H54 (cell line): ENCODE data around the gene PIGL.
"Not testable (repeated sequence)": the region's sequence is repeated elsewhere in the genome, so short reads cannot be mapped to it uniquely, and the experiment has no call there.

Experiments
- DNase-seq: peaks from one replicate; pipeline ENCODE4 v3.0.0; 2011; ENCODE audit warnings: low spot score, mixed read lengths; ENCODE audit not compliant: insufficient read length
- FAIRE-seq: peaks from 3 replicates; lab custom pipeline; 2011; peaks lifted over from hg19 to GRCh38; lab: Jason Lieb, UNC
- POLR2A ChIP-seq: IDR thresholded peaks from 2 replicates; pipeline ENCODE4 v1.6.1; 2011; ENCODE audit warnings: low read depth, mild to moderate bottlenecking, low read length

The PIGL gene

DNA sequence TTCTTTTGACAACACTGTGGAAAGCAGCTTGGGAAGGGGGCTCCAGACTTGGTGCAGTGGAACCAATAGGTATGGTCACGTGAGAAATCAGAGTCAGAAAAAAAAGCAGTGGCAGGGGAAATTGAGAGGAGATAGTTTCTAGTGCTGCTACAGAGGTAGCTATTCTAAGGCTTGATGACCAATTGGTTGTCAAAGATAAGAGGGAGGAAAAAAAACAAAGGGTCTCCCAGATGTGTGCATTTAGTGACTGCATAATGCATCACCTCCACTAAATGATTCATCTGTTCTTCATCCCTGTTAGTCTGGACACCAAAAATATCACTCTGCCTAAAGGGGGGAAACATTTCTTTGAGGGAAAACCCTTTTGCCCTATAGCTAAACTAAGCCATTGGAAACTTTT, 56.5 kb downstream of the PIGL start:
- DNase-seq = no peak
- TF ChIP-seq POLR2A = no peak
- FAIRE-seq = no peak

DNA sequence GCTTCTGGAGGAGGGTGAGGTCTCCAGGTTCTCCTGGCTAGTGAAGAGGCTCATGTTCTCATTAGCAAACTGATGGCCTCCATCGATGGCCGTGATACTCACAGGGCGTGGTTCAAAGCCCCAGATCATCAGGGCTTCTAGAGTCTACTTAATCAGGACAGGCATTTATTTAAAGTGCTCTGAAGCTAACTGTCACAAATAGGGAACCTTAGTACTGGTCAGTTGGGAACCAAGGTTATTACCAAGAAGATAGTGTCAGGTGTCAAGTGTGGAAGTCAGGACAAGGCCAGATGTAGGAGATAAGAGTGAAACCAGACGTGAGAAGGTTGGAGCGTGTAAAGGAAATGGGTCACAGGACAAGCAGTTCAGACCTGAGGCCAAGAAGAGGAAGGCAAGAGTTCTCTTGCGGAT, 56.9 kb downstream of the PIGL start:
- TF ChIP-seq POLR2A = no peak
- FAIRE-seq (no peak), DNase-seq (no peak)

- no peak for TF ChIP-seq POLR2A
- DNase-seq = no peak
- no peak for FAIRE-seq
Measured at GRCh38 chr17:16275024-16275423, 58.0 kb downstream of the PIGL start.

DNA sequence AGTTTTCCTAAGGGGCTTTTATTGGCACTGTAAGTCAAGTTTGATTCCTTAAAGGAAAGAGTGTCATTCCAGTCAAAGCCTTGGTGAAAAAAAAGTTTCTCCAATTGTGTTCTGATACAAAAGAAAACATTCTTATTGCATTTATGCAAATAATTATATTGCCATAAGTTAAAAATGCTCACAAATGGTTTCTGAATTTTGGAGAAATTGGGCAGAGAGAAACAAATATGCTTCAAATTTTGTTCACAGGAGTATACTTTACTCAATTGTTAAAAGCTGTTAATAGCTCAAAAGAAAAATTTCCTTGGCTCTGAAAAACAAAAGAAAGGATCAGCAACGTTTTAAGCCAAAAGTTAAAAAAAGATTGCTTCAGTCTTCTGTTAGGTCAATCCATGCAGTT, 60.2 kb downstream of the PIGL start:
- FAIRE-seq = no peak
- TF ChIP-seq POLR2A = no peak
- DNase-seq = no peak

DNA sequence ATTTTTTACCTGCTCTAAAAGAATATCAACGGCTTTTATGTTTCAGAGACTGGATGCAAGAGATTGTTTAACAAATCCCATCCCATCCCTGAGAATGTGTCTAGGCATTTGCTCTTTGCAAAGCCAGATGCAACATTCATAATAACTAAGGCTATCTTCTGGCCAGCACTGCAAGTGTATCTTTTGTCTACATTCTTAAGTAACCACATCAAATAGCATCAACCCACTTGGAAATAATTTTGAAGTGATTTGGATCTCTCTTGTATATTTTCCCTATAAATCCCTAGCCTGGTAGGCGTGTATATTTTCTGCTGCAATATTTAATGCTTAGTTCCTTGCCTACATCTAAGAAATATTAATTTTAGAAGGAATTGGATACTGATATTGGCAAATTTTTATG, 64.3 kb downstream of the PIGL start:
- FAIRE-seq (peak; percentile 53), DNase-seq (no peak)
- no peak for TF ChIP-seq POLR2A

GRCh38 chr17:16282522-16282921, 65.5 kb downstream of the PIGL start:
- TF ChIP-seq POLR2A = no peak
- peak; percentile 72 for FAIRE-seq
- DNase-seq = peak; percentile 59

- TF ChIP-seq POLR2A = no peak
- FAIRE-seq (no peak), DNase-seq (no peak)
Measured at GRCh38 chr17:16283705-16284104, 66.7 kb downstream of the PIGL start.

DNA sequence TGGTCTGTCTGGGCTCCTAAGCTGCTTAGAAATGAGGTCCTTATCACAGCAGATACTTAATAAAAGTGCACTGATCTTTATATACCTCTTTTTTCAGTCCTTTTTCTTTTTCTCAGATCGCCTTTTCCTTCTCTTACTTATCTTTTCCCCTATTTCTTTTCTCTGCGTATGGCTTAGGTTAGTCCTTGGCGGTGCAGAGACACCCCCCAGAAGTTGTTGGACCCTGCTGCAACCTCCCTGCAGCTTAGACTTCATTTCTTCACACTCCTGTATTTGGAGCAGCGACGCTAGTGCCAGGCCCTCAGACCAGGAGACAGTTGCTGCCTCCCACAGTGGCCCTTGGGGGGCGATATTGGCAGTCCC, 68.6 kb downstream of the PIGL start:
- no peak for TF ChIP-seq POLR2A
- FAIRE-seq (no peak), DNase-seq (no peak)

- FAIRE-seq (peak; percentile 92), DNase-seq (peak; percentile 71)
- TF ChIP-seq POLR2A = no peak
Measured at GRCh38 chr17:16286009-16286946, 69.3 kb downstream of the PIGL start.

- no peak for DNase-seq
- no peak for TF ChIP-seq POLR2A
- FAIRE-seq = no peak
Measured at GRCh38 chr17:16286947-16287562, 70.0 kb downstream of the PIGL start.

DNA sequence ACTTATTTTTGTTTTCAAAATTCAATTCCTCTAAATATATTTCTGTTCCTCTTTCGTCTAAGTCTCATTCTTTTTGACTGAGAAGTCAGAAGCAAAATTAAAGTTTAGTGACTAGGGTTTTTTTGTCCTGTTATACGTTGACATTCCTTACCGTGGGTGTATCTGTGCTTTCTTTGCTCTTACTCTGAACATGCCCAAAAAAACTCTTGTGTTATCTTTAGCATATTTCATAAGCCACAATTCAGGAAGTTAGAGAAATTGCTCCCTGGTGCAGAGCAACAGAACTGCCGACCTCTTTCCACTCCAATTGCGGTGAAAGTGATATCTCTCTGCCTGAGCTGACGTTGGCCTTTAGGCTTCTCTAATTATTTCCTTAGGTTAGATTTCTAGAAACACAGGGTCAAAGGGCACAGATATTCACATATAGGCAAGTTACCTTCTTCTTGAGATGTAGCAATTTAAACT, 70.6 kb downstream of the PIGL start:
- DNase-seq (no peak), FAIRE-seq (no peak)
- no peak for TF ChIP-seq POLR2A

DNA sequence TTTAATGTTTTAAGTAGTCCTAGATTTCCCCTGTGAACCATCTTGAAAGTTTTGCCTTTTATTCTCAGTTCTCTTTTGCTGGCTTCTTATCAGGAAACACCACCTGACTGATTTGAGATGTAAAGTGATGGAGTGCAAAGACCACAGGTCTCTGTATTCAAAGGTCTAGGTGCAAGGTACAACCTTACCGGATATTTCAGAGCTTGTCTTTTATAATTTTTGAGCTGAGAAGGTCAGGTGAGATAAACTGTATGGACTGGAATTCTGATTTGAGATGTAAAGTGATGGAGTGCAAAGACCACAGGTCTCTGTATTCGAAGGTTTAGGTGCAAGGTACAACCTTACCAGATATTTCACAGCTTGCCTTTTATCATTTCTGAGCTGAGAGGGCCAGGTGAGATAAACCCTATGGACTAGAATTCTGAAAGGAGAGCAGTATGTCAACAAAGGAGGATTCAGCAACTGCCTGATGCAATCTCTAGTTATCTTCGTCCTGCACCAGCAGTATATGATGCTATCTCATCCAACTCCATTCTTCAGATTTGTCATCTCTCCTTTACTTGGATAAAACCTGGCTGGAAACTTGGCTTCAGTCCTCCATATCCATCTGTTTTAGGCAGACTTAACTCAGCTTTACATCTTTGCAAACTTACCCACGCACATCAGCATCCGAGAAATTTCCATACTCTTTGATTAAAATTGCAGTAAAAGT, 72.0 kb downstream of the PIGL start:
- DNase-seq (no peak), FAIRE-seq (no peak)
- no peak for TF ChIP-seq POLR2A

GRCh38 chr17:16293931-16294330, 76.9 kb downstream of the PIGL start:
- no peak for FAIRE-seq
- DNase-seq = no peak
- no peak for TF ChIP-seq POLR2A

DNA sequence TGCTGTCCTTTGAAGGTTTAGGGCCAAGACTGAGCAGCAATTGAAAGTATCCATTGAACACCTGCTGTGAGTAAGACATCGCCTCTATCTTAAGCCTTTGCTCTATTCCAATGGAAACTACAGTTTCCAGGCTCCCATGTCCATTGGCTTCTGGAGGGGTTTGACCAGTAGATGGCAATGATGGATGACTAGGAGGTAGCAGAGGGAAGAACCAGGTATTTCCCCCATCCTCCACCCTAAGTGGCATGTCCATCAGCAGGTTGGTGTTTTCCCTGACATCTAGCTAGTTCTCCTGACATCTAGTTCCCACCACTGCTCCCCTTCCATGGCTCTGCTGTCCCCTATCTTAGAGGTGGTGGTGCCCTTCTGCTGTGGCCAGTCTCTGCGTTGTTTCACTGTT, 77.5 kb downstream of the PIGL start:
- TF ChIP-seq POLR2A = no peak
- no peak for DNase-seq
- no peak for FAIRE-seq

DNA sequence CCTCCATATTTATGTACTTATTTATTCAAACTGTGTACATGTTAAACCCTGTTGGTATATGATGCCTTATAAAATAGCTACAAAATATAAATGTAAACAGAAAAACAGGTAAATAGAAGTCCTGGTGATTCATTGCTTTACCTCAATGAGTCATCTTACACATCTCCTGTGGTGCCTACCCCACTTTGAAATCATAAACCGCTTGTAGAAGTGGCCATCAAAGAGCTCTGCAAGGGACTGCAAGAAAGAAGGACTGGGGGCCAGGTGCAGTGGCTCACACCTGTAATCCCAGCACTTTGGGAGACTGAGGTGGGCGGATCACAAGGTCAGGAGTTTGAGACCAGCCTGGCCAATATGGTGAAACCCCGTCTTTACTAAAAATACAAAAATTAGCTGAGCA, 79.1 kb downstream of the PIGL start:
- DNase-seq, FAIRE-seq: not testable (repeated sequence)
